Glomerular endothelial cell (primary cell): Measurements from ENCODE around the gene LRRC40. TPM values are rescaled to one million over a fixed set of nuclear protein-coding genes. Genes with fewer than 3 reads are reported as not detected.

Source experiments
- DNase-seq: peaks from one replicate; pipeline ENCODE4 v3.0.0-alpha.2; 2011; ENCODE audit warnings: low read depth, low spot score; ENCODE audit errors: extremely low read depth
- total RNA-seq: library from RNA; depleted of rRNA; stranded (reverse); fragments of >200 nt; gene quantifications from 2 replicates; pipeline ENCODE4 v1.2.3, GENCODE V29; 2015

Gene LRRC40
- total RNA-seq, 1 donor from 2014 or later = 18.3 TPM

DNA sequence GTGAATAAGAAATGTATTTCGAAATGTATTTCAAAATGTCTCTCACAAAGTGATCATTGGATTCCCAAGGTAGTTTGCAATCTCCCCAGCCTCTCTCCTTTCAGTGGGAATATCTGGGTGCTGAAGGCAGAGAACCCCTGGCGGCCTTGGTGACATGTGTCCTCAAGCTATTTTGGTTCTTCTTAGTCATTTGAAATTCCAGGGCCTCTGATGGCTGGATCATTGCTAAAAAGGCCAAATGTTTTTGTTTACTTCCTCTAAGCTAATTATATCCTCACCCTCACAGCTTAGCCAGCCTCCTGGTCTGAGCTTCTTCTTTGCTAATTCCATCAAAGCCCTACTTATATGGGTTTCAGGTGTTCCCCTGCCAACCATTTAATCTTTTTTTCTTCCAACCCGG lies 71.2 kb downstream of the LRRC40 start:
- no peak for DNase-seq

DNA sequence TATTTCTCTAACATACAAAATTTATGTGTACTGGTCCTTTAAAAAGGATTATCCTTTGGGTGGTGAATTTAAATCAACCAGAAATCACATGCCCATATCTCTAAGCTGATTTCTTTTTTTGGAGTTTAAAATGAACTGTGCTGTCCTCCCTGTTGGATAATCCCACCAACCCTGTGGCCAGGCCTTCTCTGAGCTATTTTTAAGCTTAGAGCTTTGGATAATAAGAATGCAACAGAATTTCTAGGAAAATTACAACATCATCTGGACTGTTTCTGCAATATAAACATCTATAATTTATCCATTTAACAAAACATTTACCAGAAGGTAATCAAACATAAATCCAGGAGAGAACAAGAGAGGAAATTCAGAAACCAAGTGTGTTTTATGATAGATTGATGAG lies 88.3 kb downstream of the LRRC40 start:
- DNase-seq = no peak

DNA sequence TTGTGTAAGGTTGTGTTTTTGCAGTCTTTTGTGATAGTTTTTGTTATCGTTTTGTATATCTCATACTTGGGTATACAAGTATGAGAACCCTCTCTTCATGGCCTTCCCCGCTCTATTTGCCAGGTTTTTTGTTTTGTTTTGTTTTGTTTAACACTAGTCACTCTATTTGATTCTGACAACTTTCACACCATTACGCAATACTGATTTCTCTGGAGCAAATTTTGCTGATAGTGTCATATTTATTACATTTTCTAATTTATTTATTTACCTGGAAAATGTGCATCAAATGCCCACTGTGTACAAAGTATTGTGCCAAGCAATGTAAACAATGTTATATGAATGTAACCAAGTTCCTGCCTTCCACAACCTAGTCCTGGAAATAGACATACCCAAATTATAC lies 90.1 kb downstream of the LRRC40 start:
- no peak for DNase-seq

DNA sequence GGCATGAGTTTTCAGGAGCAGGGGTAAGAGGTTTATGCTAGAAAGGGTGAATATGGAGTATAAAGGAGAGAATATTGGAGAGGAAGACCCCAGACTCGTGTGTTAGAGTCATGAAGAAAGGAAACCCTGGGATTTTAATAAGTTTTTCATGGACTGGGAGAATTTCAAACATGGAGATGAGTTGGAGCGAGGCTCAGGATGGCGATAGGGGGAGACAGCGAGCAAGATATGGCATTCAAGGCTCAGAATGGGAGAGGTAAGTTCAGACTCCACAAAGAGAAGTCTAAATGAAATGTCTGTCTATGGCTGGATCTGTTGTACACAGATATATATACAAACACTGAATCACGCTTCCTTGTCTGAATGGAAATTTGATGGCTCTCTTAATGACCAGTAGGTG lies 92.5 kb downstream of the LRRC40 start:
- DNase-seq = no peak

DNA sequence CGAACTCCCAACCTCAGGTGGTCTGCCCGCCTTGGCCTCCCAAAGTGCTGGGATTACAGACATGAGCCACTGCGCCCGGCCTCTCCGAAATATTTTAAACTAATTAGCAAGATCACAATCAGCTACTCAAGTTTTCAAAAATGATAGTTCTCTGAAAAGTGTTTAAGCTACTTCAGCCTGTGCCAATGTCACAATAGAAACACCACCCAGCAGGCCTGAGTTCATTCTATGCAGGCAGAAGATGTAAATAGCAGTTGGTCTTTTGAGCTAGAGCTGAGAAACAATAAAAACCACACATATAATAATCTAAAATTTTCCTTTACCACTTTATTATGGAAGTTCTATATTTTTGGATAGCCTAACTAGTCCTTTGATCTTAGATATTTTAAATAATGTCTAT lies 96.1 kb downstream of the LRRC40 start:
- no peak for DNase-seq

- DNase-seq = no peak
Observed at GRCh38 chr1:70103770-70104169, 101.6 kb downstream of the LRRC40 start.

DNA sequence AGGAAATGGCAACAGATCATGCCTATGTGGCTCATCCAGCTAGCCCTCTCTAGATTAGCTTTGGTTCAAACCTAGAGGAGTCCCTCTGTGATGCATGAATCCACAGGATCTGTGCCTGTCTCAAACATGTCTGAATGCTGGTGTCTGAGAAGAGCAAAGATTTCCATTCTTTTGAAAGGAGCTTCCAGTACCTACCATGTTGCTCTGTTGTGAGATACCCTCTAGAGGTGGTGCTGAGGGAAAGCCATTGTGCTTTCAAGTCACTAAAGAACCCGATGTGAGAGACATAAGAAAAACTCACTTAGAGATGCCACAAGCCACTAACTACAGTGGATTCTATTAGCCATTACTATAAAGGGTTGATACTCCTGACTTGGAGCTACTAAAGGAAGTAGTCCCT lies 103.6 kb downstream of the LRRC40 start:
- no peak for DNase-seq

DNA sequence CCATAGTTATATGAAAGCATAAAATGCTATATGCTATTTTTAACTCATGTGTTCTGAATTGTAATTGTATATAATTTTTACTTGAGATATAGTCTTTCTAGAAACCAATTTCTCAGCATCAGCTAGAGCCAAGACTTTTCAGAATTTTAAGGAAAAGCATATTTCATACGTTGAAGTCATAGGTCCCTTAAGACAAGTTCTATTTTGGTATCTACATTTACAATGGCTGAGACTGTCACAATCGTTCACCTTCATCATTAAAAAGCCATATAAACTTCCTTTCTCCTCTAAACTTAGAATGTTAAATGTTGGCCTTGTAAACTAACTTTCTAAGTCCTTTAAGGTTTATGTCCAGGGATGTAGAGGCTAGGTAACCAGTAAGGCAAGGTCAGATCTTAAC lies 104.1 kb downstream of the LRRC40 start:
- DNase-seq = no peak

Other genes with a start within 250 kb of the LRRC40 start
- 59.7 and 122 TPM in 2 replicates for gene SRSF11, start 15.8 kb upstream of the LRRC40 start, total RNA-seq
- 18.8 and 20.1 TPM in 2 replicates for gene ANKRD13C, start 149.1 kb upstream of the LRRC40 start, total RNA-seq
- 1.8 and 3.3 TPM in 2 replicates for gene CTH, start 205.7 kb upstream of the LRRC40 start, total RNA-seq